A549 treated with RU486 at 1 μM for 4 hours (cell line): ENCODE measurements around the gene ADNP. TPM values are rescaled to one million over a fixed set of nuclear protein-coding genes. Genes with fewer than 3 reads are reported as not detected.

ENCODE experiments used
- total RNA-seq: library from RNA; stranded (reverse); fragments of 200-300 nt; extraction: Qiagen RNA extraction; gene quantifications from 5 replicates; pipeline ENCODE4 v1.2.3, GENCODE V29; 2022; ENCODE audit warnings: low read depth

Gene ADNP
- 41.2 to 51.1 TPM (median 43.7 TPM) in 5 replicates for total RNA-seq

DNA sequence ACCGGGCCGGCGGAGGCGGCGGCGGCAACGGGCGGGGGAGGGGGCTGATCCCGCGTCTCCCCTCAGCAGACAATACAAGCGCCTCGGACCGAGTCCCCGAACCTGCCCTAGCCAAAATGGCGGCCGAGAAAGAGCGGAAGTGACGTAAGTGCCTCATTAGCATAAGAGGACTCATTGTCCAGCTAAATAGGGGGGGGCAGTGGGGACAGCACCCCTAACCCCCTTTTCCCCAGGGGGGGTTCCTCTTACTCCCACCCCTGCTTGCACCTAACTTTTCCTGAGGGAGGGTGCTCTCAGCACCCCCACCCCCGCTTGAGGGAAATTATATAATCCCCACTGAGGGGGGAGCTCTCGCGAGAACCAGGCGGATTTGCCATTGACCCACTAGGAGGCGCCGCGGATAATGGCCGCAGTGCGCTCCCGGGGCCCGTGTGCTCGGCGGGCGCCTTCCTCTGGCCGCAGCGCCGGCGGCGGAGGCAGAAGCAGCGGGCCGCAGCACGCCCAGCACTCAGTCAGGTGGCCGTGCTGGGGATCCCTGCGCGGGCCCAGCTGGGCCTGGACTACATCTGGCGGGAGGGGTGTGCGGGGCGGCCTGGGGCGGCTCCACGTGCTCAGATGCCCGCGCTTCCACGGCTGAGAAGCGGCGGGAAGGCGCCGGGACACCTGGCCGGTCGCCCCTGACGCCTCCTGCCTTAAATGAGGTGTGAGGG is at the start of gene ADNP:
TSS of gene ADNP (minus strand) at position 132 of the 710 bp plus-strand sequence. CDS start 27,441 bp downstream, outside the sequence.

DNA sequence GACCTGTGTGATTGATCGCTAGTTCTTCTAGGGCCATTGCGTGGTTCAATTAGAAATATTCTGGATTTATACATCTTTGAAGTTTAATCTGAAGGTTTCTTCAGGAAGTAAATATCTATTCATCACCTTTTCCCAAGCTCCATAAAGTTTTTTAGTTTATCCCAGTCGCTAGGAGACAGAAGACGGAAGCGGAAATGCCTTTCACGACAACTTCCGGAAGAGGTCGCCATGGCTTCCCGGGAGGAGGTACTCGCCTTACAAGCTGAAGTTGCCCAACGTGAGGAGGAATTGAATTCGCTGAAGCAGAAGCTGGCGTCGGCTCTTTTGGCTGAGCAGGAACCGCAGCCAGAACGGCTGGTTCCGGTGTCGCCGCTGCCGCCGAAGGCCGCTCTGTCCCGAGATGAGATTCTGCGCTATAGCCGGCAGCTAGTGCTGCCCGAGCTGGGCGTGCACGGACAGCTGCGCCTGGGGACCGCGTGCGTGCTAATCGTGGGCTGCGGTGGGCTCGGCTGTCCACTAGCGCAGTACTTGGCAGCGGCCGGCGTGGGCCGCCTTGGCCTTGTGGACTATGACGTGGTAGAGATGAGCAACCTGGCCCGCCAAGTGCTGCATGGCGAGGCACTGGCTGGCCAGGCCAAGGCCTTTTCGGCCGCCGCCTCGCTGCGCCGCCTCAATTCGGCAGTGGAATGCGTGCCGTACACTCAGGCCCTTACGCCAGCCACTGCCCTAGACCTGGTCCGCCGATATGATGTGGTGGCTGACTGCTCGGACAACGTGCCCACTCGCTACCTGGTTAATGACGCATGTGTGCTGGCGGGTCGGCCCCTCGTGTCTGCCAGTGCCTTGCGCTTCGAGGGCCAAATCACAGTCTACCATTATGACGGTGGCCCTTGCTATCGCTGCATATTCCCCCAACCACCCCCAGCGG is 27.6 kb upstream of the ADNP start, which contains the start of gene MOCS3:
TSS of gene MOCS3 (plus strand) at position 204 of the 928 bp plus-strand sequence. CDS start at position 229, 25 bp downstream.

DNA sequence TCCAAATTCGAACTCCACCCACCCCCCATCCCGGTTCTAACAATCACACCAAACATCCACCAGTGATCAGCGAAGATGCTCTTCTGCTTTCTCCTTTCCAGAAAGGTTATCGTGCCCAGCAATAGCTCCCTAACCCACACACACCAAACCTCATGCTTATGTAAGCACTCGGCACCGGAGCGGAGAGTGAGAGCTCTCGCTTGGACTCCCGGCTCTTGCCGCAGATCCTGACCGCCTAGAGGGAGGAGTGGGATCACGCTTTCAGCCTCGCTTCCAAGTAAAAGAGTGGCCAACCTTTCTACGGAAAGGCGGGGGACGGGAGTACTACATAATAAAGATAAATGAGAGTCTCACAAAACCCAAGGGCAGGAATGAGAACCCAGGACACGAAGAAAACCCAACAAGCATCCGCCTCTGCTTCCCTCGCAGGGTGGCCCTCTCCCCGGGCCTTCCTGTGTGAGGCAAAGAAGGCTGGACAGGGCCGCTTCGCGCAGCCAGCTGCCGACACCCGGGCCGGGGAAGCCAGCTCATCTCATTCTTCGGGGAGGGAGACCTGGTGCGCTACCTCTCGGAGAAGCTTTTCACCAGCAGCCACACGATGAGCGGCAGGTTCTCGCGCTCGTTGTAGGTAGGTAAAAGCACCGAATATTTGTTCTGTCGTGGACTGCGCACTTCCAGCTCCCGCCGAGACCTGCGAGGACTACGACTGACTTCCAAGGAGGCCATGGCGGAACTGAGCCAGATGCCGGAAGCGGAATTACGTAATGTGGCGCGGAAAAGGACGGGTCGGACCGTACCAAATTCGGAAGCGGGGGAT is 26.8 kb upstream of the ADNP start, which contains the start of gene DPM1:
TSS of gene DPM1 (minus strand) at position 735 of the 817 bp plus-strand sequence. CDS start at position 726, 9 bp downstream.

Other genes starting within 250 kb of the ADNP start
- gene RIPOR3, start 239.9 kb downstream of the ADNP start, total RNA-seq: 0.05 to 0.10 TPM (median 0.06 TPM) in 3 of 5 replicates, not detected in the others
- 1.6 to 3.1 TPM (median 2.4 TPM) in 5 replicates for gene PARD6B, start 199.9 kb downstream of the ADNP start, total RNA-seq
- 28.7 to 33.6 TPM (median 31.2 TPM) in 5 replicates for gene BCAS4, start 136.4 kb downstream of the ADNP start, total RNA-seq
- gene DPM1, start 27.1 kb upstream of the ADNP start, total RNA-seq: 57.9 to 107 TPM (median 75.7 TPM) in 5 replicates
- gene MOCS3, start 27.4 kb upstream of the ADNP start, total RNA-seq: 4.8 to 6.5 TPM (median 5.8 TPM) in 5 replicates
- gene KCNG1, start 91.7 kb upstream of the ADNP start, total RNA-seq: 13.9 to 24.3 TPM (median 18.1 TPM) in 5 replicates